Measurements from ENCODE around the gene CYB5B.

- no peak for TF ChIP-seq EZH2 (IDR thresholded peaks at IDR 0.05; ENCODE audit: borderline replicate concordance)
- no peak for TF ChIP-seq CTCF (IDR thresholded peaks at IDR 0.05; ENCODE audit: poor library complexity)
- TF ChIP-seq EZH2phosphoT487 (IDR thresholded peaks at IDR 0.05; ENCODE audit: low read depth, severe bottlenecking, unreplicated experiment): no peak
Measured at GRCh38 chr16:69408475-69408874, 15.9 kb upstream of the CYB5B start.
